Measurements from ENCODE around the gene CCDC149.

Gene CCDC149

DNA sequence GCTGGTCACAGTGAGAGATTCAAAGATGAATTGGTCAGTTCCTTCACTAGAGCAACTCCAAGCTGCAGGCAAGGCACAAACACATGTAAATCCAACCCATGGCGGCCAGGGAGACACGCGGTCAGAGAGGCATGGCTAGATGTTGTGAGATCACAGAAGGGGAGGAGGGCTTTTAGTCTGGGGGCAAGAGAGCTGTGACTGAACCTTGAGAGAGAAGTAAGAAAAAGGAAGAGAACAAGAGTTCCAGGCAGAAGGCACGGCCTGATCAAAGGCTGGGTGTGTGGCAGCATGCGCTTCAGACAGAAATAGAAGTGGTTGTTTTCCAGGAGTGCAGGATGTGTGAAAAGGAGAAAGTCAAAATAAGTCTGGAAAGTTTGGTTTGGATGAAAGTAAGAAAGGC, 15.9 kb downstream of the CCDC149 start:
- Histone ChIP-seq H3K27me3 (ENCODE audit: insufficient read depth, low read length) (no peaks in the 10 kb centered on the region), H3K14ac (ENCODE audit: low read length) (no peak overlapping the region), H3K4ac (ENCODE audit: low read depth, low read length) (no peak overlapping the region), H3K36me3 (ENCODE audit: control insufficient read depth in 1 of 2, insufficient read depth in 2 of 2, low read length in 2 of 2) (no peaks in the 10 kb centered on the region), H4K8ac (ENCODE audit: low read depth, low read length) (no peak overlapping the region), H4K91ac (ENCODE audit: low read depth, low read length) (no peak overlapping the region), H3K79me2 (ENCODE audit: control insufficient read depth, insufficient read depth, low read length, poor library complexity) (no peaks in the 10 kb centered on the region), H2BK12ac (ENCODE audit: low read length) (no peak overlapping the region), H3K27ac (ENCODE audit: low read depth, low read length) (no peak overlapping the region), H3K9me3 (ENCODE audit: insufficient read depth, low read depth, low read length) (peaks cover 2% of the 10 kb centered on the region), H2AFZ (ENCODE audit: insufficient read depth, low read length, poor library complexity) (no peak overlapping the region), H3K4me3 (ENCODE audit: low read depth, low read length) (no peak overlapping the region), H2AK5ac (ENCODE audit: low read length) (no peak overlapping the region), H3K9ac (ENCODE audit: low read length) (no peak overlapping the region), H2BK5ac (ENCODE audit: low read depth, low read length, poor library complexity) (no peak overlapping the region), H3K4me1 (ENCODE audit: control insufficient read depth in 1 of 2, insufficient read depth in 2 of 2, low read length in 2 of 2) (no peaks in the 10 kb centered on the region), H3K23ac (ENCODE audit: low read length) (no peak overlapping the region), H3K4me2 (ENCODE audit: low read length) (no peak overlapping the region), H4K12ac (ENCODE audit: low read depth, low read length) (no peak overlapping the region), H2BK120ac (ENCODE audit: insufficient read depth, low read length, poor library complexity) (no peak overlapping the region), H3K79me1 (ENCODE audit: low read length) (no peaks in the 10 kb centered on the region), H3K18ac (ENCODE audit: low read length) (no peak overlapping the region)
- WGBS (ENCODE audit: extremely low coverage, insufficient coverage, insufficient read length) = no CpG with 5 or more reads among the region's 5 CpGs
- DNase-seq = no peak

DNA sequence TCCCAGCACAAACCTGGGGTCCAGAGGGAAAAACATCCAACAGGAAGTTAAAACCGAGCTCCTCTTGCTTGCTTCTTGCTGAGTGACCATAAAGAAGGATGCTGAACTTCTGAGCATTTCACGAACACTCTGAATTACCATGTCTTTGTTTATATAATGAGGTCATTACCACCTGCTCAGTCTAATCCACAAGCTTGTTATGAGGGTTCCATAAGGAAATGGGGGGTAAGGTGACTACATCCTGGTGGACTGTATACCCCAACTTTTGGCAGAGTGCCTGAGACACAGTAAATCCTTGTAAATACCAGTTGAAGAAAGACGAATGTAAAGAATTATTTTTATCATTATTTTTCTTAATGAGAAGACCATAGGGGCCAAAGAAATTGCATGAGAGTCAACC, 16.8 kb downstream of the CCDC149 start:
- H3K9me3 ChIP-seq (ENCODE audit: insufficient read depth, low read depth, low read length) = peaks cover 2% of the 10 kb centered on the region
- no peak for DNase-seq
- no peaks in the 10 kb centered on the region for H3K79me1 ChIP-seq (ENCODE audit: low read length)
- no peak overlapping the region for H3K23ac ChIP-seq (ENCODE audit: low read length)
- WGBS (ENCODE audit: extremely low coverage, insufficient coverage, insufficient read length) = no CpG with 5 or more reads among the region's 3 CpGs
- no peaks in the 10 kb centered on the region for H3K36me3 ChIP-seq (ENCODE audit: control insufficient read depth in 1 of 2, insufficient read depth in 2 of 2, low read length in 2 of 2)
- H2AK5ac ChIP-seq (ENCODE audit: low read length) = no peak overlapping the region
- H3K4me1 ChIP-seq (ENCODE audit: control insufficient read depth in 1 of 2, insufficient read depth in 2 of 2, low read length in 2 of 2) = no peaks in the 10 kb centered on the region
- H3K4me3 ChIP-seq (ENCODE audit: low read depth, low read length) = no peak overlapping the region
- no peak overlapping the region for H3K4ac ChIP-seq (ENCODE audit: low read depth, low read length)
- H4K12ac ChIP-seq (ENCODE audit: low read depth, low read length) = no peak overlapping the region
- H2AFZ ChIP-seq (ENCODE audit: insufficient read depth, low read length, poor library complexity) = no peak overlapping the region
- no peak overlapping the region for H2BK5ac ChIP-seq (ENCODE audit: low read depth, low read length, poor library complexity)
- H4K8ac ChIP-seq (ENCODE audit: low read depth, low read length) = no peak overlapping the region
- no peak overlapping the region for H3K9ac ChIP-seq (ENCODE audit: low read length)
- no peak overlapping the region for H4K91ac ChIP-seq (ENCODE audit: low read depth, low read length)
- H3K14ac ChIP-seq (ENCODE audit: low read length) = no peak overlapping the region
- no peak overlapping the region for H3K18ac ChIP-seq (ENCODE audit: low read length)
- H2BK120ac ChIP-seq (ENCODE audit: insufficient read depth, low read length, poor library complexity) = no peak overlapping the region
- no peaks in the 10 kb centered on the region for H3K79me2 ChIP-seq (ENCODE audit: control insufficient read depth, insufficient read depth, low read length, poor library complexity)
- H3K27me3 ChIP-seq (ENCODE audit: insufficient read depth, low read length) = no peaks in the 10 kb centered on the region
- H3K27ac ChIP-seq (ENCODE audit: low read depth, low read length) = no peak overlapping the region
- H2BK12ac ChIP-seq (ENCODE audit: low read length) = no peak overlapping the region
- H3K4me2 ChIP-seq (ENCODE audit: low read length) = no peak overlapping the region

DNA sequence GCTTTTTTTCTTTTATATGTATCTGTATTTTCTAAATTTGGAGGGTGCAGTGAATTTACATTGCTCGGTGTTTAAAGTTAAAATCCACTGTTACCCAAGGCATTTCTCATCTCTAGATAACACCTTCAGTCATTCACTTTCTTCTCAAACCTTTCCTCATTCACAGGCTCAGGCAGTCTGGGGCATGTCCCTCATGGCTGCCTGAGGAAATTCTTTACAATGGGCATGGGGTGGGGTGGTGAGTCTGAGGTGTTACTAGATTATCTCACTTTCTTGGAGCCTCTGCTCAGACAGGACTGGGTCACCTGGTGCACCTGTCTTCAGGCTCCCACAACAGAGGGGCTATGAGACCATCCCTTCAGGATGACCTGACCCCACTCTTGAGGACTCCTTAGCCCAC, 17.4 kb downstream of the CCDC149 start:
- Histone ChIP-seq H2BK5ac (ENCODE audit: low read depth, low read length, poor library complexity) (no peak overlapping the region), H2BK12ac (ENCODE audit: low read length) (no peak overlapping the region), H3K27me3 (ENCODE audit: insufficient read depth, low read length) (no peaks in the 10 kb centered on the region), H4K8ac (ENCODE audit: low read depth, low read length) (no peak overlapping the region), H4K12ac (ENCODE audit: low read depth, low read length) (no peak overlapping the region), H3K79me1 (ENCODE audit: low read length) (no peaks in the 10 kb centered on the region), H2AFZ (ENCODE audit: insufficient read depth, low read length, poor library complexity) (no peak overlapping the region), H3K9ac (ENCODE audit: low read length) (no peak overlapping the region), H3K14ac (ENCODE audit: low read length) (no peak overlapping the region), H3K4me2 (ENCODE audit: low read length) (no peak overlapping the region), H3K23ac (ENCODE audit: low read length) (no peak overlapping the region), H3K9me3 (ENCODE audit: insufficient read depth, low read depth, low read length) (peaks cover 2% of the 10 kb centered on the region), H3K4me3 (ENCODE audit: low read depth, low read length) (no peak overlapping the region), H2AK5ac (ENCODE audit: low read length) (no peak overlapping the region), H3K79me2 (ENCODE audit: control insufficient read depth, insufficient read depth, low read length, poor library complexity) (no peaks in the 10 kb centered on the region), H3K27ac (ENCODE audit: low read depth, low read length) (no peak overlapping the region), H2BK120ac (ENCODE audit: insufficient read depth, low read length, poor library complexity) (no peak overlapping the region), H4K91ac (ENCODE audit: low read depth, low read length) (no peak overlapping the region), H3K36me3 (ENCODE audit: control insufficient read depth in 1 of 2, insufficient read depth in 2 of 2, low read length in 2 of 2) (no peaks in the 10 kb centered on the region), H3K18ac (ENCODE audit: low read length) (no peak overlapping the region), H3K4ac (ENCODE audit: low read depth, low read length) (no peak overlapping the region), H3K4me1 (ENCODE audit: control insufficient read depth in 1 of 2, insufficient read depth in 2 of 2, low read length in 2 of 2) (no peaks in the 10 kb centered on the region)
- no peak for DNase-seq
- no CpG with 5 or more reads among the region's 1 CpG for WGBS (ENCODE audit: extremely low coverage, insufficient coverage, insufficient read length)

- H3K9ac ChIP-seq (ENCODE audit: low read length) = no peak overlapping the region
- H4K91ac ChIP-seq (ENCODE audit: low read depth, low read length) = no peak overlapping the region
- no peak overlapping the region for H2BK120ac ChIP-seq (ENCODE audit: insufficient read depth, low read length, poor library complexity)
- H3K79me2 ChIP-seq (ENCODE audit: control insufficient read depth, insufficient read depth, low read length, poor library complexity) = no peaks in the 10 kb centered on the region
- H2AK5ac ChIP-seq (ENCODE audit: low read length) = no peak overlapping the region
- no peak overlapping the region for H2BK5ac ChIP-seq (ENCODE audit: low read depth, low read length, poor library complexity)
- DNase-seq = no peak
- H3K14ac ChIP-seq (ENCODE audit: low read length) = no peak overlapping the region
- H3K4me3 ChIP-seq (ENCODE audit: low read depth, low read length) = no peak overlapping the region
- no peaks in the 10 kb centered on the region for H3K36me3 ChIP-seq (ENCODE audit: control insufficient read depth in 1 of 2, insufficient read depth in 2 of 2, low read length in 2 of 2)
- H3K4me2 ChIP-seq (ENCODE audit: low read length) = no peak overlapping the region
- H3K9me3 ChIP-seq (ENCODE audit: insufficient read depth, low read depth, low read length) = peaks cover 2% of the 10 kb centered on the region
- H3K18ac ChIP-seq (ENCODE audit: low read length) = no peak overlapping the region
- H3K23ac ChIP-seq (ENCODE audit: low read length) = no peak overlapping the region
- no peak overlapping the region for H4K8ac ChIP-seq (ENCODE audit: low read depth, low read length)
- no peaks in the 10 kb centered on the region for H3K79me1 ChIP-seq (ENCODE audit: low read length)
- no peaks in the 10 kb centered on the region for H3K4me1 ChIP-seq (ENCODE audit: control insufficient read depth in 1 of 2, insufficient read depth in 2 of 2, low read length in 2 of 2)
- H3K27ac ChIP-seq (ENCODE audit: low read depth, low read length) = no peak overlapping the region
- H4K12ac ChIP-seq (ENCODE audit: low read depth, low read length) = no peak overlapping the region
- no peak overlapping the region for H2AFZ ChIP-seq (ENCODE audit: insufficient read depth, low read length, poor library complexity)
- H3K27me3 ChIP-seq (ENCODE audit: insufficient read depth, low read length) = no peaks in the 10 kb centered on the region
- no peak overlapping the region for H3K4ac ChIP-seq (ENCODE audit: low read depth, low read length)
- no CpG with 5 or more reads among the region's 9 CpGs for WGBS (ENCODE audit: extremely low coverage, insufficient coverage, insufficient read length)
- H2BK12ac ChIP-seq (ENCODE audit: low read length) = no peak overlapping the region
Measured at GRCh38 chr4:24894846-24895245, 18.0 kb downstream of the CCDC149 start.
